GM18520 (cell line): ENCODE data around the gene TMEM247.
"Not testable (repeated sequence)": the region's sequence is repeated elsewhere in the genome, so short reads cannot be mapped to it uniquely, and the experiment has no call there.

Experiments used
- ATAC-seq: cut with Tn5 transposase; IDR thresholded peaks from one replicate; pipeline ENCODE4 v1.9.1; 2021; ENCODE audit not compliant: unreplicated experiment

TMEM247 gene

DNA sequence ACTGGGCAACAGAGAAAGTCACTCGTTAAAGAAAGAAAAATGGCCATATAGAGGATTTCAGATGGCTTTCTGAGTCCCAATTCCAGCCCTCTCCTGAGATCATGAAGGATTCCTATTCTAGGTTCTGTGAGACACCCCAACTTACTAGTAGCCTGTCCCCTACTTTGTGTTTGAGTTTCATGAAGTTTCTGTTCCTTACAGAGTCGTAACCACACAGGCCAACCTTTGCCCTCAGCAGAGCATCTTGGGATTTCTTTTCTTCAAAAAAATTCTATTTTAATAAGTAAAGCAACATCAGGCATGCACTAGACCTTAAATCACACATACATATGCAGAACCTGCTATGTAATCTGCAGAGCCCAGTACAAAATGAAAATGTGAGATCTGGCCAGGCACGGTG, 30.4 kb downstream of the TMEM247 start:
- ATAC-seq: no peak

DNA sequence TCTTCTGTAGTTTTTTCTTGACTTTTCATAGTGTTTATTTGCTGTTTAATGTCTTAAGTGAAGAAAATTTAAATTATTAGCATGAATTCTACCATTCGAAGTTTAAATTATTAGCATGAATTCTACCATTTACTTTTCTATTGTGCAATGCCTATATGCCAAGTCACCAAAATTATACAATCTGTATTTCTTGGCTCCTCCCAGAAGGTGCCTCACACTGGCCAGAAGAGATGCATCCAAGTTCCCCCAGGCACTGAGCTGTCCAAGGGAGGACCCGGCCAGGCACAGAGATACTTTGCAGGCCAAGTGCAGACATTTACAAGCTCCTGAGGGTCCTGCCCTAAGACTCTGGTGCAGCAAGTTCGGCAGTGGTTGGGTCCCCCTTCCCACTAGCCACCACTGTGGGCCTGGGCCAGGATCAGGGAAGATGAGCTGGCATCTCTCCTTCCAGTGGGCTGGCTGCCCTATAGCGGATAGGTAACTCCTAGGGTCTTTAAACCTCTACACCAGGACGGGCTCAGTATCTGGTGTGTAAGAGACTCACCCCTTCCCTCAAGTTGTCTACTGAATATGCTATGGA, 31.3 kb downstream of the TMEM247 start:
- ATAC-seq: no peak

DNA sequence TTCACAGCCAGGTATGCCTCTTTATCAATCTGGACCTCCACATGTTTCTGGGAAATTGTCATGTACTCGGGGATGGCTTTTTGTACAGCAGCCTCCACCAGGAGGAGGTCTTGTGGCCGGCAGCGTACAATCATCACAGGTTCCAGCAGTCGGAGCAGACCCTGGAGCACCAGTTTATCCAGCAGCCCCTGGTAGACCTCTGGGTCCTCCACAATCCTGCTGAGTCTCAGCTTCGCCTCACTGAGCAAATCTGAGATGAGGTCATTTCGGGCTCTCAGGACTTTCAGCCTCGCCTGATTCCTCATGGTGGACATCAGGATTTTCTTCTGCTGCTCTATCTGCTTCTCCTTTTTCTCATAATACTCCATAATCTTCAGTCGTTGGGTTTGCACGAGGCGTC, 32.8 kb downstream of the TMEM247 start:
- ATAC-seq: no peak

DNA sequence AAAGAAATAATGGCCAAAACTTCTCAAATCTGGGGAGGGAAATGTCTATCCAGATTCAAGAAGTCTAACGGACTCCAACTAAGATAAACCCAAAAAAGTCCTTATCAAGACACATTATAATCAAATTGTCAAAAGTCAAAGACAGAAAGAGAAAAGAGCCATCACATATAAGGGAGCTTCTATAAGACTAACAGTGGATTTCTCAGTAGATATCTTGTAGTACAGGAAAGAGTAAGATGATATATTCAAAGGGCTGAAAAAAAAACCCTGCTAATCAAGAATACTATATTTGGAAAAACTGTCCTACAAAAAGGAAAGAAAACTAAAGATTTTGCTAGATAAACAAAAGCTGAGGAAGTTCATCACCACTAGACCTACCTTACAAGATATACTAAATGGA, 35.4 kb downstream of the TMEM247 start:
- ATAC-seq: no peak

- ATAC-seq: no peak
Measured at GRCh38 chr2:46517485-46517884, 38.1 kb downstream of the TMEM247 start.

DNA sequence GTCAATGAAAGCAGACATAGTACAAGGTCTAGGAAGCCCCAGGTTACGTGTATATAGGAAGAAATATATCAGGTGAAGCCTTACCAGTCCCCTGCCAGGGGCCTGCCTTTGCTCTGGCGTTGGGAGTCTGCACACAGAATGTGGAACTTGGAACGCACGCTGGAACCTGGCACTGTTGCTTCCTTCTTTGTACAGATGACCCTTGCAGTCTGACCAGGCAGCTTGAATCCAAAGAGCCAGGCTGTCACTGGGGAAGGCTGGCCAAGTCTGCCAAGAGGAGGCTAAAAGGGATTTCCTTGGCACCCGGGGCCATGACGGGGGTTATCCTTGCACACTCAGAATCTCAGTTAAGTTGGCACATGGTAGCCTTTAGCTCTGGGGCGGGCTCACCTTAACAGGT, 39.5 kb downstream of the TMEM247 start:
- no peak for ATAC-seq

- ATAC-seq: no peak
Measured at GRCh38 chr2:46519265-46519664, 39.9 kb downstream of the TMEM247 start.

GRCh38 chr2:46520130-46520711, 40.9 kb downstream of the TMEM247 start:
- ATAC-seq: no peak

- ATAC-seq: no peak
Measured at GRCh38 chr2:46521215-46521683, 41.9 kb downstream of the TMEM247 start.

- ATAC-seq: not testable (repeated sequence)
Measured at GRCh38 chr2:46522385-46522784, 43.0 kb downstream of the TMEM247 start.

DNA sequence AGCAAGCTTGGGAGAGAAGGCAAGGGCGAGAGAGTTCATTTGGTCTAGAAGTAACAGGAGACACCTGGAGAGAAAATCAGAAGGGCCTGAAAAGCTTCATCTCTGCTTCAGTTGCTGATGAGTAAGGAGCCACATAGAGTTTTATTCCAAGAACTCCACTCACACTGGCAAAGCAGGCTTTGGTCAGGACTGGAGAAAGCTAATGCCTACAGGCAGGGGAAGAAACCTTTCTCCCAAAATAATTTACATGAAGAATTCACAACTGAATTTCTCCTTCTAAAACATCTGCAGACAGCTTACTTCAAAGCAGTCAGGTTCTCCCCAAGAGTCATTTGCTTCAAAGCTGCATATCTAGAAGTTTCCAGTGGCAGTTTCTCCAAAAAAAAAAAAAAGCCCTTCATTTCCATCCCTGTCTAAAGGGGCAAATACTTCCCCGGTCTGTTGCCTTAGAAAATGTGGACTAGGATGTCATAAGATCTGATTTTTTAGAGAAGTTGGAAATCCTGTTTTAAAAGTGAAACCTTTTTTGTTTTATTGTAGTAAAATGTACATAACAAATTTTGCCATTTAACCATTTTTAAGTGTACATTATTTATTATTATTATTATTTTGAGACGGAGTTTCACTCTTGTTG, 46.3 kb downstream of the TMEM247 start:
- no peak for ATAC-seq

DNA sequence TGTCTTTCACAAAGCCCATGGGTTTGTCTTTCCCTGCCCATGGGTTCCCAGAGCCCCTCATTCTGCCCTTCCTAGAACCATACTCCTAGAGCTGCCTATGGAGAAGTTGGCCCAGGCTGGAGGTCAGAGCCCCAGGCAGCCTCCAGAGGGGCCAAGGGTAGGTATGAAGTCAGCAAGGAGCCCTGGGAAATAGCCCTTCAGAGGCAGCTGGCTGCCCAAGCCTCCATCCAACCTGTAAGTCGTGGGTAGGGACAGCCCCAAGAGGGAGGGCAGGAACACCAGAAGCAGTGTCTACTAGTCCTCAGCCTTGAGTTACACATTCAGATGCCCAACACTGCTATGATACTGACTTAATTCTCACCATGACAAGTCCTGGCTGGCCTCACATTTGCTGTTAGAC, 49.5 kb downstream of the TMEM247 start:
- ATAC-seq: no peak

DNA sequence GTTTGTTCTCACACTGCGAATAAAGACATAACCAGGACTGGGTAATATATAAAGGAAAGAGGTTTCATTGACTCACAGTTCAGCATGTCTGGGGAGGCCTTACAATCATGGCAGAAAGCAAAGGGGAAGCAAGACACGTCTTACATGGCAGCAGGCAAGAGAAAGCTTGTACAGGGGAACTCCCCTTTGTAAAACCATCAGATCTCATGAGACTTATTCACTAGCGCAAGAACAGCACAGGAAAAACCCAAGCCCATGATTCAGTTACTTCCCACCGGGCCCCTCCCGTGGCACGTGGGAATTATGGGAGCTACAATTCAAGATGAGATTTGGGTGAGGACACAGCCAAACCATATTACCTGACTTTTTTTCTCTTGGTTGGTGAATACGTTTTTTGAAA, 51.3 kb downstream of the TMEM247 start:
- no peak for ATAC-seq

DNA sequence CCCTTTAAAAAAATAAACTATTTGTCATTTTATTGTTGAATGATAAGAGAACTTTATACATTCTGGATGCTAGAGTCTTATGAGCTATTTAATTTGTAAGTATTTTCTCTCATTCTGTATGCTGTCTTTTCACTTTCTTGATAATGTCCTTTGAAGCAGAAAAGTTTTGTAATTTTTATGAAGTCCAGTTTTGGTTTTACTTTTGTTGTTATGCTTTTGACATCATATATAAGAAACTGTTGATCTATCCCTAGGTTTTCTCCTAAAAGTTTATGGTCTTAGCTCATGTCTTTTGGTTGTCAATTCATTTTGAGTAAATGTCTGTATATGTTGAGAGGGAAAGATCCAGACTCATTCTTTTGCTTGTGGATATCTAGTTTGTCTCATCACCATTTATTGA, 52.5 kb downstream of the TMEM247 start:
- no peak for ATAC-seq
